HG03442 (cell line): ENCODE results near the gene ZNF830.
"Not testable (repeated sequence)": the region's sequence is repeated elsewhere in the genome, so short reads cannot be mapped to it uniquely, and the experiment has no call there.

ENCODE experiments used
- ATAC-seq: cut with Tn5 transposase; IDR thresholded peaks from one replicate; pipeline ENCODE4 v1.9.1; 2021; ENCODE audit warnings: mild to moderate bottlenecking, moderate library complexity; ENCODE audit not compliant: unreplicated experiment

ZNF830 gene, protein sequence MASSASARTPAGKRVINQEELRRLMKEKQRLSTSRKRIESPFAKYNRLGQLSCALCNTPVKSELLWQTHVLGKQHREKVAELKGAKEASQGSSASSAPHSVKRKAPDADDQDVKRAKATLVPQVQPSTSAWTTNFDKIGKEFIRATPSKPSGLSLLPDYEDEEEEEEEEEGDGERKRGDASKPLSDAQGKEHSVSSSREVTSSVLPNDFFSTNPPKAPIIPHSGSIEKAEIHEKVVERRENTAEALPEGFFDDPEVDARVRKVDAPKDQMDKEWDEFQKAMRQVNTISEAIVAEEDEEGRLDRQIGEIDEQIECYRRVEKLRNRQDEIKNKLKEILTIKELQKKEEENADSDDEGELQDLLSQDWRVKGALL

DNA sequence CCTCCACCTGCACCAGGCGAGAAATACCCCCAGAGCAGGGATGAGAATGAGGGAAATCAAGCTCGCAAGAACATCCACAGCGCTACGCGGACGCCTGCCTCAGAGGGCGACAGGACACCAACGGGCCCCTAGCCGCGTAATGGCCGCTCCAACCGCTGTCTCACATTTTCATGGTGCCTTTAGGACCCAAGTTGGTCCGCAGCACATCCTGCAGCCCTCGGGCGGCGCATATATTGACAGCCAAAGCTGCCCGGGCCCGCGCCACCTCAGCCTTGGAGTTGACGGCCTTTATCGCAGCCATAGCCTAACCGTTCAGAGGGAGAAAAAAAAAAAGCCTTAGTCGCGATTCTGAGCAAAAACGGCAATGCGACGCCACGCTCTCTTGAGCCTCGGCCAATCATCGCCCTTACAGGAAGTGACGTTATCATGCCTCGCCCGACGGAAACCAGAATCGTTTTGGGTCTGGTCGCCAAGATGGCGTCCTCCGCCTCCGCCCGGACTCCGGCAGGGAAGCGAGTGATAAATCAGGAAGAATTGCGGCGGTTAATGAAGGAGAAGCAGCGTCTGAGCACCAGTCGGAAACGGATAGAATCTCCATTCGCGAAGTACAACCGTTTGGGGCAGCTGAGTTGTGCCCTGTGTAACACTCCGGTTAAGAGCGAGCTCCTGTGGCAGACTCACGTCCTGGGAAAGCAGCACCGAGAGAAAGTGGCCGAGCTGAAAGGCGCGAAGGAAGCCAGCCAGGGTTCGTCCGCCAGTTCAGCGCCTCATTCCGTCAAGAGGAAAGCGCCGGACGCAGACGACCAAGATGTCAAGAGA is at the start of gene ZNF830, which contains the start of gene CCT6B:
ZNF830 (plus strand) TSS at position 448 of the 819 bp plus-strand sequence; CDS start at position 475, 27 bp downstream.
CCT6B (minus strand) TSS at position 368 of the 819 bp plus-strand sequence; CDS start at position 301, 67 bp downstream.
- peak; percentile 85 for ATAC-seq

DNA sequence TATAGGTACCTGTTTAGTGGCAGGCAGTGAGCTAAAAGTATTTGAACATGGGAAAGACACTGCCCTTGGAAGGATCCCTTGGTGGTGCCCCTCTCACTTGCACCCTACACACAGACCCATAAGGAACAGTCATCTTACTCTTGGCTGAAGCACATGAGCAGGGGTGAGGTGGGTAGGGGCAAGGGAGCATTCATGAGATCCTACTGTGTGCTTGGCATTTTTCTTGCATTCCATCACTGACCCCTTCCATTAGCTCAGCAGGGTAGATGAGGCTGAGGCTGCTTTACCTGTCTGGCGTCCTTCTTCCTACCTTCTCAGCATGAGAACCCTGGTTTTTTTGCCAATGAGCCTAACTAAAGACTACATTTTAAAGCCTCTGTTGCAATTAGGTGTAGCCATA is 48.3 kb upstream of the ZNF830 start:
- no peak for ATAC-seq

DNA sequence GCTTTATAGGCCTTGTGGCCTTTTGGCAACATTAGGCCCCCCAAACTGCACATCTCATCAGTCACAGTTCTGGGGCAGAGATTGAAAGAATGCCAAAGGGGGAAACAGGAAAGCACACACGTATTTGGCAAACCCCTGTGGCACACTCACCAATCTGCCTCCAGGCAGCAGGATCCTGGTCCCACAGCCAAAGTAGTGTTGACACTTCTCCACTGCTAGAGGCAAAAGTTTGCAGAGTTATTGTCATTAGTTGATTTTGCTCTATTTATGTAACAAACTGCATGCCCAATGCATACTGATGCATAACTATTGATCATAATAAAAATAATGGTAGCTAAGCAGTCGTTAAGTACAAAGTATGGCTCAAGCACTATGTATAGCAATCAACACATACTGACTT is 45.2 kb upstream of the ZNF830 start:
- no peak for ATAC-seq

DNA sequence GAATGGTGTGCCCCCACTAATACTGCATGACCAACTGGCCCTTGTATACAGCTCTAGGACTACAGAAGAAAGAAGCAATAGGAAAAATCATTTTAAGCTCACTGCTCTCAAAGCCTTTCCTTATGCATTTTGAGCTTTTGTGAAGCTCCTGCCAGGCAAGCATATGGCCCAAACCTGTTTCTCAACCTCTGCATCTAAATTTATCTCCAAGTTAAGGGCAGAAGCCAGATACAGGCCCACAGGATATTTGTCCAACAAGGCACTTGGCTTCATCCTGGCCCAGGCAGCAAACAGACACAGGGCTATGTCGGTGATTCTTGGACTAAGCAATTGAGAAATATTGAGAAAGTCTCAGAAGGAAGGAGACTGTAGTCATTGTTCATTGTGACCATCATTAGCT is 44.0 kb upstream of the ZNF830 start:
- no peak for ATAC-seq

- ATAC-seq: no peak
Measured at GRCh38 chr17:34920676-34921075, 40.7 kb upstream of the ZNF830 start.

- no peak for ATAC-seq
Measured at GRCh38 chr17:34926661-34927060, 34.7 kb upstream of the ZNF830 start.

GRCh38 chr17:34930283-34930682 is 31.1 kb upstream of the ZNF830 start:
- ATAC-seq: no peak

GRCh38 chr17:34950780-34951179 is 10.6 kb upstream of the ZNF830 start:
- ATAC-seq: not testable (repeated sequence)

GRCh38 chr17:34958438-34958837 is 2.9 kb upstream of the ZNF830 start:
- ATAC-seq: no peak

DNA sequence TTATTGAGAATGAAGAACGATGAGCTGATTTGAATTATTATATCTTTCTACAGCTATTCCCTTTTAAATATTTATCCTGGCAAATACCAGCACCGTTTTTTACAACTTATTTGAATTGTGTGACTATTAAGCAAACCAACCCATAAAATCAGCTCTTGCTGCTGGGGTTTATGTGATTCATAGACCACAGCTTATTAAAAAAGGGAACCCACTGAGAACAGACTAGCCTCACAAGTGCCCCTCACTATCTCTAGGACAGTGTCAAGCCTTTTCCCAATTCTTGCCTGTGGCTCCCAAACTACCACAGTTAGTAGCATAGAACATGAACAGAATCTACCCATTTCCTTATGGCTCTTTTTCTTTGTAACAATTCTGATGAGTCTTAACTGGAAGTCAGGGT is 12.8 kb downstream of the ZNF830 start:
- ATAC-seq: no peak

DNA sequence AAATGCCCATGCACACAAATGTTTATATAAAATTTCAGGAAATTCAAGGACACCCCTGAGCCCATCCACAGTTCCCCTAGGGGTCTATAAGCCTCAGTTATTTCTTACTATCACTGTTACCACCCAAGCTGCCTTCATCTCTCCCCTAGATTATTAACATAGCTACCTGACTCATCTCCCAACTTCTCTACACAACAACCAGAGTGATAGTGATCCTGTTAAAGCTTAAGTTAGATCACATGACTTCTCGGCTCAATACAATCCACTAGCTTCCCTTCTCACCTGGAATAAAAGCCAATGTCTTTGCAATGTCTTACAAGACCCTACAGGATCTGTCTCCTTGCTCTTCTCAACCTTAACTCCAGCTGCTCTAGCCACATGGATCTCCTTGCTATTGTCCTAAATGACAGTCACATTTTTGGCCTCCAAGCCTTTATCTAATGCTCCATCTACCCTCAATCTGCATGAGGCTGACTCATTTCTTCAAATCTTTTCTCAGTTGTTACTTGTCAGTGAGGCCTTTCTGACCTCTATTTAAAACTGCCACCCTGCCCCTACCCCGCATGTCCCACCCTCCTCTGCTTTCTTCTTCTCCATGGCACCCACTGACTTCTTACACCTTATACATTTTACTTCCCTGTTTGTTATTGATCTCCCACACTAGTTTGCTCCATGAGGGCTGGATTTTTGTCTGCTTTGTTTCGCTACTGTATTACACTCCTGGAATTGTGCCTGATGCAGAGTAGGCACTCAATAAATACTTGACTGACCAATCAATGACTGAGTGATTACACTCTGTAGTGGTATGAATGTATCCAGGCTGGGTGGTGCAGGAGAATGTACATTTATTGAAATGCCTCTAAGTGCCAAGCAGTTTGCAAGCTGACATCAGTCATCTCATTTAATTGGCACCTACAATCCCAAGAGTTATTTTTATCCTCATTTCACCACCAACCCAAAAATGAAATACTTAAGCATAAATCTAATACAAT is 13.8 kb downstream of the ZNF830 start:
- ATAC-seq: no peak

DNA sequence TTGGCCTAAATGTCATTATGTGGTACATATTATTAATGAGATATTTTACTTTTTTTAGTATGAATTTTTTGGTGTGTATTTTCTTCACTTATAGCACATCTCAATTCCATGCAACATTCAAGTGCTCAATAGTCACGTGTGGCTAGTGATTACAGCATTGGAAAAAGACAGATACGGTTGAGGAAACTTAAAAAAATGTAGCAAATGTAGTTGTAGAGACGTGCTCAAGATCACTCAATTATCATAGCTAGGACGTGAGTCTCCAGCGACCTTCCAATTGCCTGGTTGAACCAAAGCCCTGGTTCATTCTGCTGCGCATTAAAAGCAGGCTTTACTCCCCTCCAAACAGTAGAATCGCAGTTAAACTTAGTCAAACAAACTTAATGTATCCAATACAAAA is 17.8 kb downstream of the ZNF830 start:
- no peak for ATAC-seq

GRCh38 chr17:34979650-34980352 is 18.5 kb downstream of the ZNF830 start:
- no peak for ATAC-seq

DNA sequence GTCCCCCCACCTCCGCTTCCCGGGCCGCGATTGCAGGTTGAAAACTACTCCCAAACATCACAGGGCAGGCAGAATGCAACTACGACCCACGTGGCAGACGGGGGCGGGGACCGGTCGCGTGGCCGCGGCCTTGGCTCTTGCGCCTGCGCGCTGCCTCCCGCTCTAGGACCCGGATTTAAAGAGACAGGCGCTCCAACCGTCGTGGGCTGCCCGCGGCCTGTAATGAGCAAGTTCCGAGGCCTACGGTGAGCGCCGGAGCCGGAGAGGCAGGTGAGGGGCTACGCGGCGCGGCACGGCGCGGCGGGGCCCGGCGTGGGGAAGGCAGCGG is 19.0 kb downstream of the ZNF830 start, which contains the start of gene LIG3:
LIG3 (plus strand) TSS at position 160 of the 328 bp plus-strand sequence. CDS start 2,494 bp downstream, outside the sequence.
- ATAC-seq: peak; percentile 79

DNA sequence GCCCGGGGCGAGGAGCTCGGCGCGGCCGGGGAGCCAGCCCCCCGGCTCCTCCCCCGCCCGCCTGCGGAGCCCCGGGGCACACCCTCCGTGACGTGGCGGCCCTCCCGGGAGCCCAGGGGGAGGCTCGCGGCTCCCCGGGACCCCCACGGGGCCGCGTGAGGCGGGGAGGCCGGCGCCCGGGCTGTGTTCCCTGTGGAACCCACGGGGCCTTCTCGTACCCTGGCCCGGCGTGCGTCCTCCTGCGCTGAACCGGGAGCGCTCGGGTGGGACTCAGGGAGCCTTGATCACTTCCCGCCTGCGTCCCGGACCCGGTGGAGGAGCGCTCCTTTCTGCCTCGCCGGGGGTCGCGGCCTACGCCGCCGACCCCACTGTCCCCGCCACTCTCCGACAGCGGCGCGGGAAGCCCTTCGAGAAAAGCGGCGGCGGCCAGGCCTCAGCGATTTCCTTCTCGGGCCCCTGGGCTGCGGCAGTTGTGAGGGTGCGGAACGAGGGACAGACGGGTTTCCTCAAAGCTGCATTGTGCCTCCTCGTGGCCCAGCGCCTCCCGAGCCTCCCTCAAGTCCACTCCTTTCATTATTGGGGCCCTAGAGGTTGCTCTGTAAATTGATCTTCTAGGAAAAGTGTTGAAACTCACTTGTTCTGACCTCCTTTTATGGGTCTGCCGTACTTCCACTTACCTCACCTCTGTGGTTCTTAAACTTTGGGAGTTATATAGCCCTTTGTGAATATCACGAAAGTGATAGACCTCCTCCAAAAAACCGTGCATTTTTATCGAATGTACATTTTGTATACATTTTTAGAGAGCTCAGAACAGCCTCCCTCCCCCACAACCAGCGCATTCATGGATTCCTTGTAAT is 19.6 kb downstream of the ZNF830 start:
- peak; percentile 70 for ATAC-seq

DNA sequence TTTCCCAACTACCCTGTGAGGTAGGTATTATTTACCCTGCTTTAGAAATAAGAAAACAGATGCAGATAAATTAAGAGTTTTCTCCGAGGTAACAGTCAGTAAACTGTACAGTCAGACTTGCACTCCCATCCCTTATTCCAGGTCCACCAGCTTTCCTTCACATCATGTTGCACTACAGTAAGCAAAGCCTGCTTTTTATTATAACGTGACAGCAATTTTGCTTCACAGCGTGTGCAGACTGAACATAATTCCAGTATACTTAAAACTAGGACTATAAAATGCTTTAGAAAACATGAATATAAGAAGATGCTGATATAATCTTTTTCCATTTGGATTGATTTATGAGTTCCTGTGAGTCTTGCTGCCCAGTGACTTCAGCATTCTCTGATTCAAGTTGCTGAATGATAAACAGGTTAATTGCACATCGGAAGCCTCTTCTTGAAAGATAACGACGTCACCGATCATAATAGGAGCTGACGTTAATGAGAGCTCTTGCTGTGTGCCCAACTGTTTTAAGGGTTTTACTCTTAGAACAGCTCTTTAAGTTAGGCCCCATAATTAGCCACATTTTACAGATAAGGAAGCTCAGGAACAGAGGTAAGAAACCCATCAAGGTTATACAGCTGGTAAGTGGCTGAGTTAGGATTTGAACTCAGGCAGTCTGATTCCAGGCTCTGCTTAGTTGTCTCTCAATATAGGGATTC is 20.4 kb downstream of the ZNF830 start:
- no peak for ATAC-seq

DNA sequence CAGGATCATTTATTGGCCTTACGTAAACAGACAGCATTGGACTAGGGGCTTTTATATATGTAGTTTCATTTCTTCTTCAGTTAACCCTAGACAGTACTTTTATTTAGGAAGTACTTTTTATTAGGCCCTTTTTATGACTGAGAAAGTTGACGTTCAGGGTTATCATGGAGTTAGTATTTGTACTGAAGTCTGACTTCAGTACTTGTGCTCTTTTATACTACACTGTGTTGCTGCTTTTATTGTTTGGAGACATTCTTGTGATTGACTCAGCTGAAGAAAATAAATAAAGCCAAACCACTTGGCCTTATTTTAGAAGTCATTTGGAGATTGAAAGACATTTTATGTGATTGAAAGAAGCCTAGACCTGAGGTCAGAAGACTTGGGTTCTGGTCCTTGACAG is 25.9 kb downstream of the ZNF830 start:
- ATAC-seq: no peak

GRCh38 chr17:34988644-34989043 is 27.3 kb downstream of the ZNF830 start:
- no peak for ATAC-seq

GRCh38 chr17:34989473-34989872 is 28.1 kb downstream of the ZNF830 start:
- ATAC-seq: no peak
